ENCODE measurements around the gene INTS11. TPM values are rescaled to one million over a fixed set of nuclear protein-coding genes. Genes with fewer than 3 reads are reported as not detected.

The INTS11 gene
- total RNA-seq, 1 experiment from 2014 or later, result 161 TPM

DNA sequence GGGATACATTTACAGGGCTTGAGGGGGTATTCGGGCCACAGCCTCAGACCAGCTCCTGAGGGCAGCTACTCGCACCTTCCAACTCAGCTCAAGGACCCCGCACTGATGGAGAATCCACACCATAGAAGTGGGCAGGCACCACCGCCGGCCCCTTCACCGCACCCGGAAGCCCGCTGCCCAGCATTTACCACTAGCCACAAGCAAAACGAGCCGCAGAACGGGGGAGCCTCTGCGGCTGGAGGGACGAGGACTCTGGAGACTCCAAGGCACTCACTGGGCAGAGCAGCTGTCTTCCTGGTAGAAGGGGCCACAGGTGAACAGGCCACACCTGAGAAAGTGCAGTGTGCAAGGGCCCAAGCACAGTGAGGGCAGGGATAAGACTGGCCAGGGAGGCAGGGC is 56.2 kb downstream of the INTS11 start:
- no peaks in the 10 kb centered on the region for H3K27me3 ChIP-seq (ENCODE audit: insufficient read depth, low read length)
- no peak overlapping the region for H3K4me3 ChIP-seq (replicated peaks in 1 of 2; ENCODE audit: low read depth in 1 of 2, low read length in 2 of 2)
- no peak overlapping the region for H3K27ac ChIP-seq (ENCODE audit: low read depth, low read length)
- H3K9me3 ChIP-seq (ENCODE audit: control insufficient read depth in 1 of 2, insufficient read depth in 1 of 2, low read depth in 1 of 2, low read length in 2 of 2), result no peaks in the 10 kb centered on the region
- H2AFZ ChIP-seq (ENCODE audit: low read depth, low read length, poor library complexity, severe bottlenecking), result no peak overlapping the region
- BruUV-seq (replicated peaks), result no TSS peak
- H3K4me2 ChIP-seq (ENCODE audit: low read length), result no peak overlapping the region
- no peak overlapping the region for H3K9ac ChIP-seq (ENCODE audit: low read length)
- intact Hi-C loops (cut with micrococcal nuclease), result no loop called here
- ChIA-PET POLR2A (no interaction called here), RAD21 (ENCODE audit: low non-redundant PET in 1 of 2, low total read pairs in 2 of 2, uncharacterized antibody in 2 of 2, unreplicated experiment in 2 of 2) (no interaction called here), CTCF (no interaction called here)
- H3K36me3 ChIP-seq (ENCODE audit: control insufficient read depth in 1 of 2, insufficient read depth in 2 of 2, low read length in 2 of 2), result peaks cover 5 to 18% of the 10 kb centered on the region in 2 experiments; a peak in 3 of 4 replicates
- DNase-seq (ENCODE audit: low read depth, low spot score), result no peak
- peaks cover 10 to 27% of the 10 kb centered on the region in 2 experiments; a peak in 3 of 4 replicates for H3K4me1 ChIP-seq (ENCODE audit: control insufficient read depth in 1 of 2, insufficient read depth in 2 of 2, low read length in 2 of 2)
- no peak for ATAC-seq
- no peaks in the 10 kb centered on the region for H3K9me2 ChIP-seq (ENCODE audit: insufficient read depth)
- peaks cover 76% of the 10 kb centered on the region for H3K79me2 ChIP-seq (ENCODE audit: insufficient read depth, low read length)
- H4K20me1 ChIP-seq (ENCODE audit: insufficient read depth), result no peaks in the 10 kb centered on the region
- TF ChIP-seq SIN3A (IDR thresholded peaks at IDR 0.05; ENCODE audit: low read depth) (no peak), CEBPB (IDR thresholded peaks at IDR 0.05; ENCODE audit: low read depth) (no peak), POLR2A (IDR thresholded peaks at IDR 0.05; ENCODE audit: borderline replicate concordance, extremely low read depth, insufficient read depth, insufficient read length) (no peak), SRF (IDR thresholded peaks at IDR 0.05; ENCODE audit: low read depth) (no peak), ZNF274 (IDR thresholded peaks at IDR 0.05; ENCODE audit: low read depth, low read length) (no peak), ELF1 (IDR thresholded peaks at IDR 0.05; ENCODE audit: borderline replicate concordance, low read depth) (no peak), CBX3 (IDR thresholded peaks at IDR 0.05; ENCODE audit: low read depth) (no peak), EZH2 (IDR thresholded peaks at IDR 0.05) (no peak), POLR2AphosphoS5 (IDR thresholded peaks at IDR 0.05; ENCODE audit: low read depth, low read length) (no peak)
- TF ChIP-seq, protein P1, sequence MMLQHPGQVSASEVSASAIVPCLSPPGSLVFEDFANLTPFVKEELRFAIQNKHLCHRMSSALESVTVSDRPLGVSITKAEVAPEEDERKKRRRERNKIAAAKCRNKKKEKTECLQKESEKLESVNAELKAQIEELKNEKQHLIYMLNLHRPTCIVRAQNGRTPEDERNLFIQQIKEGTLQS (IDR thresholded peaks at IDR 0.05), result no peak
- TF ChIP-seq, protein P2, sequence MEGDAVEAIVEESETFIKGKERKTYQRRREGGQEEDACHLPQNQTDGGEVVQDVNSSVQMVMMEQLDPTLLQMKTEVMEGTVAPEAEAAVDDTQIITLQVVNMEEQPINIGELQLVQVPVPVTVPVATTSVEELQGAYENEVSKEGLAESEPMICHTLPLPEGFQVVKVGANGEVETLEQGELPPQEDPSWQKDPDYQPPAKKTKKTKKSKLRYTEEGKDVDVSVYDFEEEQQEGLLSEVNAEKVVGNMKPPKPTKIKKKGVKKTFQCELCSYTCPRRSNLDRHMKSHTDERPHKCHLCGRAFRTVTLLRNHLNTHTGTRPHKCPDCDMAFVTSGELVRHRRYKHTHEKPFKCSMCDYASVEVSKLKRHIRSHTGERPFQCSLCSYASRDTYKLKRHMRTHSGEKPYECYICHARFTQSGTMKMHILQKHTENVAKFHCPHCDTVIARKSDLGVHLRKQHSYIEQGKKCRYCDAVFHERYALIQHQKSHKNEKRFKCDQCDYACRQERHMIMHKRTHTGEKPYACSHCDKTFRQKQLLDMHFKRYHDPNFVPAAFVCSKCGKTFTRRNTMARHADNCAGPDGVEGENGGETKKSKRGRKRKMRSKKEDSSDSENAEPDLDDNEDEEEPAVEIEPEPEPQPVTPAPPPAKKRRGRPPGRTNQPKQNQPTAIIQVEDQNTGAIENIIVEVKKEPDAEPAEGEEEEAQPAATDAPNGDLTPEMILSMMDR (IDR thresholded peaks at IDR 0.05 in 2 of 3, conservative IDR thresholded peaks at IDR 0.05 in 1 of 3; ENCODE audit: borderline replicate concordance in 1 of 3, insufficient read depth in 1 of 3, low read depth in 2 of 3, low read length in 2 of 3), result no peak

All from HCT116 (cell line).